Activated T-helper 17 cell treated with anti-CD3 and anti-CD28 coated beads, Interleukin-2, amount 50 U/mL, for 72 hours (primary cell): ENCODE results near the gene SFMBT1. TPM values are rescaled to one million over a fixed set of nuclear protein-coding genes. Genes with fewer than 3 reads are reported as not detected.
A peak's percentile ranks its signal among the peaks of the same experiment; 100 is the strongest.

Experiments
- ATAC-seq: fragments of 150-1000 bp; cut with Tn5 transposase; replicated peaks from 2 replicates; pipeline ENCODE4 v1.10.0; 2021; ENCODE audit warnings: mild to moderate bottlenecking, moderate library complexity
- H3K27ac Mint-ChIP-seq: one replicate; pipeline ENCODE4 v1.8.0; 2022; ENCODE audit warnings: mixed read lengths
- H3K27me3 Mint-ChIP-seq: one replicate; pipeline ENCODE4 v1.8.0; 2022; ENCODE audit warnings: mixed read lengths
- H3K36me3 Mint-ChIP-seq: one replicate; pipeline ENCODE4 v1.8.0; 2022; ENCODE audit warnings: low read depth, mild to moderate bottlenecking, mixed read lengths
- H3K4me1 Mint-ChIP-seq: one replicate; pipeline ENCODE4 v1.8.0; 2022; ENCODE audit warnings: mixed read lengths
- H3K4me3 Mint-ChIP-seq: one replicate; pipeline ENCODE4 v1.8.0; 2022; ENCODE audit warnings: mild to moderate bottlenecking, mixed read lengths
- H3K9me3 Mint-ChIP-seq: one replicate; pipeline ENCODE4 v1.8.0; 2022; ENCODE audit warnings: mixed read lengths
- total RNA-seq, 2 donors: library from RNA; stranded (reverse); gene quantifications; one replicate each; pipeline ENCODE4 v1.2.3, GENCODE V29; 2022

Gene SFMBT1
- total RNA-seq, 2 donors from 2014 or later: 26.1 to 29.9 TPM

DNA sequence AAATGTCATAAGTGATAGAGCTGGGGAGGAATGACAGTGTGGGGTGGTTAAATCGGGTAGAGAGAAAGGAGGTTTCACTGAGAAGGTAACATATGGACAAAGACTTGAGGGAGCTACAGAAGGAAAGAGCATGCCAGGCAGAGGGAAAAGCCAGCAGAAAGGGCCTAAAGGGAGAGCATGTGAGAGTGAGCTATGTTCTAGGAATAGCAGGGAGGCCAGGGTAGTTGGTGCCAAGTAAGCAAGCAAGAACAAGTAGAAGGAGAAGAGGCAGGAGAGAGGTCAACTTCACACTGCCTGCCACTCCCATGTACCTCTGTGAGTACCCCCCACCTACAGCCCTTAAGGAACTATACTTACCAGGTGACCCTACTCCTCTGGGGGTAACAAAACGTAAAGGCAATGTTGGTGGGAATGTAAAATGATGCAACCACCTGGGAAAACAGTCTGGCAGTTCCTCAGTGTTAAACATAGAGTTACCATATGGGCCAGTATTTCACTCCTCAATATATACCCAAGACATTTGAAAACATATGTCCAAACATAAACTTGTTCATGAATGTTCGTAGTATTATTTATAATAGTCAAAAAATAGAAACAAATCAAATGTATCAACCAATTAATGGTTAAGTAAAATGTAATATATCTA, 67.6 kb downstream of the SFMBT1 start:
- H3K4me1 Mint-ChIP-seq: peaks cover 29% of the 10 kb centered on the region
- no peak for ATAC-seq
- no peaks in the 10 kb centered on the region for H3K36me3 Mint-ChIP-seq
- no peaks in the 10 kb centered on the region for H3K27me3 Mint-ChIP-seq
- no peak overlapping the region for H3K4me3 Mint-ChIP-seq
- H3K27ac Mint-ChIP-seq: peak overlapping the region; percentile 5
- H3K9me3 Mint-ChIP-seq: no peaks in the 10 kb centered on the region

DNA sequence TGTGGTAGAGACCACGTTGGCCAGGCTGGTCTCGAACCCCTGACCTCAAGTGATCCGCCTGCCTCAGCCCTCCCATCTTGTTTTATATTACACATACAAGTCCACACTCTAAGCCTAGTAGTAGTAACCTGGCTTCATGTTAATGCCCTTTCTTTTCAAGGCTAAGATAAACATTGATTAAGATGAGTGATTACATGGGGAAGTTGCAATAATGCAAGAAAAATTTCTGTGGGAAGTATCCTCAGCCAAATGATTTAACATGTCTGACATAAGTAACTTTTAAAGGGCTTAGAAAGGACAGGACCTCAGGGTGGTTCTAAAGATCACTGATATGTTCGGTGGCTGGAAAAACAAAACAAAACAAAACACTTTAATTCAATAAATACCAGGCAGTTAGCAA, 72.1 kb downstream of the SFMBT1 start:
- H3K4me1 Mint-ChIP-seq: peaks cover 23% of the 10 kb centered on the region
- no peak overlapping the region for H3K27ac Mint-ChIP-seq
- ATAC-seq: no peak
- no peaks in the 10 kb centered on the region for H3K27me3 Mint-ChIP-seq
- H3K9me3 Mint-ChIP-seq: no peaks in the 10 kb centered on the region
- H3K4me3 Mint-ChIP-seq: no peak overlapping the region
- peaks cover 15% of the 10 kb centered on the region for H3K36me3 Mint-ChIP-seq

DNA sequence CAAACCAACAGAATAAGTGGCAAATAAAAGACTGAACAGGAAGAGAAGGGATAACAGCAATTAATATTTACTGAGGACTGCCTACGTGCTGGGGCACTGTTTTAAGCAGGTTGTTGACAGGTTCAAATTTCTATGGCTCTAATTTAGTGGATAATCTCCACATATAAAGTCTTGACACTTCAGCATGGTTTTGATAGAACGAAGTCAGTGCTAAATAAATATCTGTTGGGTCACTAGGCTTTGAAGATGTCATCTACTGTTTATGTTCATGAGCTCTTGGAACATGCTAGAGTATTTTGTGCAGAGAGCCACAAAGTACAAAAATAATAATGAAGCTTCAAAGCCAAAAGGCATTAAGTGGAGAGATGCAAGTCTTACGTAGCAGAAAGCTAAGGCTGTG, 74.0 kb downstream of the SFMBT1 start:
- Mint-ChIP-seq H3K36me3 (peaks cover 33% of the 10 kb centered on the region), H3K27ac (peak overlapping the region; percentile 31), H3K4me3 (no peak overlapping the region), H3K27me3 (no peaks in the 10 kb centered on the region), H3K4me1 (peaks cover 24% of the 10 kb centered on the region), H3K9me3 (no peaks in the 10 kb centered on the region)
- no peak for ATAC-seq

DNA sequence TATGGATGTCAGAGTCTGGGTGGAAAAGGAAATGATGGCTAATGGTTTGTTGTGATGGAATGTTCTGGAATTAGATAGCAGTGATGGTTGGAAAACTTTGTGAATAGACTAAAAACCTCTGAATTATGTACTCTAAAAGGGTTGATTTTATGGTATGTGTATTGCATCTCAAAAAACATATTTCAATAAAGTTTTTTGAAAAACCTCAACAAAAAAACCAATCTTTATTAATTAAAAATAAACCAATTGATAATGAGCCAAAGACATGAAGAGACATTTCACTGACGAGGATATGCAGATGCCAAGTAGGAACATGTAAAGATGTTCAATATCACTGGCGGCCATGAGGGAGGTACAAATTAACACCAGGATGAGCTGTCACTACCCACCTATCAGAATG, 78.5 kb downstream of the SFMBT1 start:
- no peaks in the 10 kb centered on the region for H3K9me3 Mint-ChIP-seq
- H3K4me3 Mint-ChIP-seq: no peak overlapping the region
- H3K36me3 Mint-ChIP-seq: peaks cover 50% of the 10 kb centered on the region
- H3K27ac Mint-ChIP-seq: no peak overlapping the region
- no peak for ATAC-seq
- H3K27me3 Mint-ChIP-seq: no peaks in the 10 kb centered on the region
- H3K4me1 Mint-ChIP-seq: peaks cover 15% of the 10 kb centered on the region

DNA sequence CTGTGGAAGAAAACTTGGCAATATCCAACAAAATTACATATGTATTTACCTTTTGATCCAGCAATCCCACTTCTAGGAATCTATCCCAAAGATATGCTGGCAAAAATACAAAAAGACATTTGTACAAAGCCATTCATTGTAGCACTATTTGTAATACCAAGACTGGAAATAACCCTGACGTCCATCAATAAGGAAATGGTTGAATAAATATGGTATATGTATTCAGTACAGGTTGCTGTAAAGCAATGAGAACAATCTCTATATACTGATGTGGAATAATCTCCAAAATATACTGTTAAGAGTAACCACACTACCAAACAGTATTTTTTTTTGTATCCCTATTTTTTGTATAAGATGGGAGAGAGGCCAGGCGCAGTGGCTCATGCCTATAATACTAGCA, 83.7 kb downstream of the SFMBT1 start:
- Mint-ChIP-seq H3K4me3 (no peak overlapping the region), H3K27ac (no peak overlapping the region), H3K9me3 (no peaks in the 10 kb centered on the region), H3K27me3 (no peaks in the 10 kb centered on the region), H3K4me1 (peaks cover 17% of the 10 kb centered on the region), H3K36me3 (peaks cover 40% of the 10 kb centered on the region)
- ATAC-seq: no peak

DNA sequence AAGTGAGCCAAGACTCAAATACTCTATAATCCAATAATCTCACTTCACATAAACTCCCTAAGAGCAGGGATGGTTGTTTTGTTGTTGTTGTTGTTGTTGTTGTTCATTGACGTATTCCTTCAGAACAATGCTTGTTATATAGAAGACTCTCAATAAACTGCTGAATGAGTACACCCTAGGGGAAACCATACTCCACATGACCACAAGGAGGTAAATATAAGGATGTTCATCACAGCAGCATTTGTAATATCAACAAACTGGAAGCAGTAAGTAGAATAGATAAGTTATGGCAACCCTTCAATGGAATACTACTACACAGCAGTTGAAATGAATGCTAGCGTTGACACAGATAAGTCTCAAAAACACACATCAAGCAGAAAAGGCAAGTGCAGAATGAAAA, 86.1 kb downstream of the SFMBT1 start:
- Mint-ChIP-seq H3K27ac (no peak overlapping the region), H3K36me3 (peaks cover 35% of the 10 kb centered on the region), H3K27me3 (no peaks in the 10 kb centered on the region), H3K9me3 (no peaks in the 10 kb centered on the region), H3K4me1 (peaks cover 30% of the 10 kb centered on the region), H3K4me3 (no peak overlapping the region)
- ATAC-seq: no peak

DNA sequence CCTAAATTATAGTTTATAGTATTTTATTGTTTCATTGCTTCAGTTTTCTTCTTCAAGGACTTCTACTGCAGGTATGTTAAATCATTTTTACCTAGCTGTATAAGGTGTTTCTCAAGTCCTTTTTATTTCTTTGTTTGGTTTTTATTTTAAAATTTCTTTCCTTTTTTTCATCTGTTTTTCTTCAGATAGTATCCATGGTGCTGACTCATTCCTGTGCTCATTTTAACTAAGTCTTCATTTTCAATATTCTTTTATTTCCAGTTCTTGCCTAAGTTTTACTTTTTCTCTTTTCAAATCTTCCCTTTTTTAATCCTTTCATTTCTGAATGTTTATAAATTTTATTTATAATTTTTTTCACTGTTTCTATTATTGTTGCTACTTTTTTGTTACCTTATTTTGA, 106.3 kb downstream of the SFMBT1 start:
- Mint-ChIP-seq H3K27me3 (no peaks in the 10 kb centered on the region), H3K4me1 (peaks cover 14% of the 10 kb centered on the region), H3K9me3 (no peaks in the 10 kb centered on the region), H3K27ac (peak overlapping the region; percentile 73), H3K4me3 (no peak overlapping the region), H3K36me3 (peaks cover 52% of the 10 kb centered on the region)
- ATAC-seq: no peak

DNA sequence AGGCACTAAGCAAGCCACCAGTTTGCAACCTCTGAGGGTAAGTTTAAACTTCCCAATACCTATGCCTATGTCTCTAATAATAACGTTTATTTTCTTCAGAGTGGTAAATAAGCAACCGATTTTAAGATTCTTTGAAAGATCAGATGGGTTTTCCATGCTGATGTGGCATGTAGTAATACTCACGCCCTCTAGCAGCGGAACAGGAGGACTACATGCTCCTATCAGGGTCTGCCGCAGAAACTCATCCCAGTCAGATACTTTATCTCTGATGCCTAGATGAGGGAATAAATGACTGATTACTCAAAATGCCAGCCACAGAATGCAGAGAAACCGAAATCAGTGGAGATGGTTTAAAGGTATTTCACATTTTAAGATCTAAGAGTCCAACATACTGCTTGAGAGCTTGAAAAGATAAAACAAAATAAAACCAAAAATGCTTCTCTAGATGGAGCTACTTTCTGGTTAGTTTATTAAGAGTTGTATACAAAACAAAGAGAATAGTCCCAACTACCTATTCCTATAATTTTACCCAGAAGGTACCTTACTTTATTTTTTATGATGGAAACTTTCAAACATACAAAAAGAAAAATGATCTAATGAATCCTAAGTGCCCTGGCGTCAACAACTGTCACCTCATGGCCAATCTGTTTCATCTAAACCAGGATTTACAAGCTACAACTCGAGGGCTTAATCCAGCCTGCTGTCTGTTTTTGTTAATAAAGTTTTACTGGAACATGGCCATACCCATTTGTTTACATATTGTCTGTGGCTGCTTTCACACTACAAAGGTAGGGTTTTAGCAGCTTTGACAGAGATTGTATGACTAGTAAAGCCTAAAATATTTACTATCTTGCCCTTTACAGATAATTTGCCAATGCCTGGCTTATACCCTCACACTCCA, 111.0 kb downstream of the SFMBT1 start:
- Mint-ChIP-seq H3K27ac (peak overlapping the region; percentile 48), H3K36me3 (peaks cover 68% of the 10 kb centered on the region), H3K9me3 (no peaks in the 10 kb centered on the region), H3K27me3 (no peaks in the 10 kb centered on the region), H3K4me3 (peak overlapping the region; percentile 24), H3K4me1 (peaks cover 17% of the 10 kb centered on the region)
- peak; percentile 100 for ATAC-seq

DNA sequence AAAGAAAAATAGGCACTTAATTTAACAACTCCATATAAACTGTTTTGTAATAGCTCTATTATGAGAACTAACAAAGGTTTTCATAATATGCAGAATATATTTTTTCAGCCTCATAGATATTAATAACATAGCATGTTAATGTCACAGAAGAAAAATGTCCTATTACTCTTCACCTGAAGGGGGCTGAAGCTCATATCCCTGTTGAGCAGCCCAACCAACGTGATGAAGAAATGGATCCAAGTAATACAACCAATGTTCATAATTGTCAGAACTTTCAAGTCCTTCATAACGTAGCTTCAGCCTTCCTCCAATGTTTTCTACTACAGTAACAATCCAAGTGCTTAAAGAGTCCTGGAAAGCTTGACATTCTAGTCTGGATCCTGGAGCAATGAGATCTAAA, 114.0 kb downstream of the SFMBT1 start:
- H3K4me1 Mint-ChIP-seq: peaks cover 18% of the 10 kb centered on the region
- H3K27ac Mint-ChIP-seq: no peak overlapping the region
- H3K27me3 Mint-ChIP-seq: no peaks in the 10 kb centered on the region
- ATAC-seq: no peak
- H3K36me3 Mint-ChIP-seq: peaks cover 73% of the 10 kb centered on the region
- H3K4me3 Mint-ChIP-seq: no peak overlapping the region
- H3K9me3 Mint-ChIP-seq: no peaks in the 10 kb centered on the region

DNA sequence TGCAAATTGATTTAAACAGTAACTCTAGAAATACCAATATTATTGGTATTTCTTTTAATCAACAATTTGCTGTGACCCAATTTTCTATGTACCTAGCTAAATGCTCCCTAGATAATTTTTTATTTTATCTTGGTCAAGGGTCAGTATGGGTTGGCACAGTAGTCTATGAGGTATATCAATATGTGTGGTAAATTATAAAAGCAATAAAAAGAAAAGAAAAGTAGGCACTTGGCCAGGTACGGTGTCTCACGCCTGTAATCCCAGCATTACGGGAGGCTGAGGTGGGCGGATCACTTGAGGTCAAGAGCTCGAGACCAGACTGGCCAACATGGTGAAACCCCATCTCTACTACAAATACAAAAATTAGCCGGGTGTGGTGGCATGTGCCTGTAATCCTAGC, 114.5 kb downstream of the SFMBT1 start:
- Mint-ChIP-seq H3K9me3 (no peaks in the 10 kb centered on the region), H3K27me3 (no peaks in the 10 kb centered on the region), H3K36me3 (peaks cover 79% of the 10 kb centered on the region), H3K4me1 (peaks cover 21% of the 10 kb centered on the region), H3K4me3 (no peak overlapping the region), H3K27ac (no peak overlapping the region)
- no peak for ATAC-seq

DNA sequence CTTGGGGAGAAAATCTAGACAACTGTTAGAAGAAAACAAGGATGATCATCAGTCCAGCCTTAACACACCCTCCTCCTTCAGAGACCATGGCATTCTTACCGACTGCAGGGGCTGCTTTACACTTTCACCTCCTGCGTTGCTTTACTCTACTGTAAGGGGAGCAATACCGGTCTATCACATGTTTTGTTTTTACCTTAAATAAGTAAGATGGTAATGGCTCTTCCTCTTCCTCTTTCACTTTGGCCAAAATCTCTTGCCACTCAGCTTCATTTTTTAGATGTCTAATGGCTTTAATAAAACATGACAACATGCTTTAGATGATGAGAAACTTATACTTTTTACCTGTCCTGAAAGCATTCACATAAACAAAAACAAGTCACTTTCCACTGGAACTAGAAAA, 115.1 kb downstream of the SFMBT1 start:
- H3K4me1 Mint-ChIP-seq: peaks cover 17% of the 10 kb centered on the region
- ATAC-seq: no peak
- H3K27me3 Mint-ChIP-seq: no peaks in the 10 kb centered on the region
- no peaks in the 10 kb centered on the region for H3K9me3 Mint-ChIP-seq
- no peak overlapping the region for H3K27ac Mint-ChIP-seq
- H3K36me3 Mint-ChIP-seq: peaks cover 84% of the 10 kb centered on the region
- no peak overlapping the region for H3K4me3 Mint-ChIP-seq

DNA sequence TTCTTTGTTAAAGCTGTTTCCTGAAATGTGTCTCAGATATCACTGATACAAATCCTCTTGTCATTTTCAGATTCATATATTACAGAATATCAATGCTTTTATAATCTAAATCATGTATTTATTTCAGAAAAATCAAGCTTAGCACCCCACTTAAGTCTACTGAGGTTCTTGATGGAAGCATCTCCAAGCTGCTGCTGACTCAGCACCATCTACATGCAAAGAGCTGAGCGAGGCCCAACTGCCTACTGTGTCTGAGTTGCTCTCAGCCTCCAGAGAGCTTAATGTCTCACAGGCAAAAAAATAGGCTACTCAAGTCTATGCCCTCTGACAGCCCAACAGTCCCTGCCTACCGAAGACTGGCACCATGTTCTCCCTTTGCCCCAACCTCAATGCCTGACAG, 119.3 kb downstream of the SFMBT1 start:
- H3K4me1 Mint-ChIP-seq: peaks cover 11% of the 10 kb centered on the region
- H3K36me3 Mint-ChIP-seq: peaks cover 92% of the 10 kb centered on the region
- H3K4me3 Mint-ChIP-seq: no peak overlapping the region
- H3K9me3 Mint-ChIP-seq: no peaks in the 10 kb centered on the region
- H3K27me3 Mint-ChIP-seq: no peaks in the 10 kb centered on the region
- H3K27ac Mint-ChIP-seq: no peak overlapping the region
- no peak for ATAC-seq

DNA sequence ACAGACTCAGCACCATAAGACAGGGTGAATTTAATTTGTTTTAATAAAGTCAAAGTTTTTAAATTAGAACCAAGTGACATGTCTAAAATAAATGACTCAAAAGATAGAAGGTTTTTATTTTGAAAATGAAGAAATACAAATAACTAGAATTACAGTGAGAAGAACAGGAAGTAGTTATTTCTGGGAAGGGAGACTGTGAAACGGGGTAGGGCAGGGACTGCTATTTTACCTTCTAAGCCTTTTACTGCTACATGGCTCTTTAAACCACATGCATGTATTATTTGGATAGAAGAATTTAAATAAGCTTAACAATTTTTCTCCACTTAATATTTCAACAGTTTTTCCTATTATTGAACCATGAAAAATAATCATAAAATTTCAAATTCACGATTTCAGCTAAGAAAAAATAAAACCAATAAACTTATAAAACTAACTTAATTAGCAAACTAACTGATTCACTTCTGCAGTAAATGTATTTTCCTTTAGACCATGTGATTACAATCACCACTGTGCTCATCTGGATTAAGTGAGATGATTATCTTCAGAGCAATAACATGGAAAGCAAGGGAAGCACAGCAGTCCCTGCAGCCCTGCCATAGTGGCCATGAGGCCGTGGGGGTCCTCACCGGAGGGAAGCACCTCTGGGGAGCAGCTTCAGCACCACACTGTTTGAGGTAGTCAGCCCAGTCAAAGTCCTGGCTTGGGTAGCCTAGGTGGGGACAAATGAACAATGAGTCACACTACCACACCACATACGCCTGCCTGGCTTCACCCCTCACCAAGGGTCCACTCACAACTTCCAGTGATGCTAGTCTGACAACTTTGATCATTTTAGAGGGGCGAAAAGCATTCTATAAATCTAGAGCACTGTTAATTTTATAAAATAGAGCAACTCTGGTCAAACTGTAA, 120.2 kb downstream of the SFMBT1 start:
- peak; percentile 39 for ATAC-seq
- Mint-ChIP-seq H3K9me3 (no peaks in the 10 kb centered on the region), H3K36me3 (peaks cover 92% of the 10 kb centered on the region), H3K27ac (no peak overlapping the region), H3K4me1 (peaks cover 11% of the 10 kb centered on the region), H3K27me3 (no peaks in the 10 kb centered on the region), H3K4me3 (no peak overlapping the region)

DNA sequence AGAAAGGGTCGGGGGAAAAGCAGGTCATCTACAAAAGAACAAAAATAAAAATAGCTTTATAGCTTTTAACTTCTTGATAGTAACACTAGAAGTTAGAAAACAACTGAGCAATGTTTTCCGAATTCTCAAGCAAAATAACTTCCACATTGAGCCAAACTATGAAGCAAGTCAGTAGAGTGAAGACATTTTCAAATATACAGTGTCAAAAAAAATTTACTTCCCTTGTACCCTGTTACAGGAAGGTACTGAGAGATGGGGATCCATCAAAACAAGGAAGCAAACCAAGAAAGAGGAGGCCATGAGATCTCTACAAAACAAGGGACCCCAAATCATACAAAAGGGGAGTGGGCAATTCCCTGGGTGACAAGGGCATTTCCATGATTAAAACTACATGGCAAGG, 121.9 kb downstream of the SFMBT1 start:
- H3K36me3 Mint-ChIP-seq: peaks cover 92% of the 10 kb centered on the region
- no peak overlapping the region for H3K4me3 Mint-ChIP-seq
- peak overlapping the region; percentile 26 for H3K27ac Mint-ChIP-seq
- ATAC-seq: no peak
- no peaks in the 10 kb centered on the region for H3K9me3 Mint-ChIP-seq
- no peaks in the 10 kb centered on the region for H3K27me3 Mint-ChIP-seq
- H3K4me1 Mint-ChIP-seq: peaks cover 11% of the 10 kb centered on the region
